Parathyroid adenoma (tissue), 2 donors: ENCODE results near the gene MRGPRG.

ENCODE experiments used
- H2AFZ ChIP-seq: fragments of 300-600 bp; sonication (generic); one replicate; pipeline ENCODE4 v1.7.0; 2017; ENCODE audit warnings: antibody characterized with exemption, mild to moderate bottlenecking
- H3K27ac ChIP-seq: fragments of 300-600 bp; sonication (generic); one replicate; pipeline ENCODE4 v1.7.0; 2017
- H3K27me3 ChIP-seq: fragments of 300-600 bp; sonication (generic); one replicate; pipeline ENCODE4 v1.7.0; 2017; ENCODE audit warnings: low read length; ENCODE audit not compliant: control insufficient read depth, insufficient read depth
- H3K36me3 ChIP-seq: fragments of 300-600 bp; sonication (generic); one replicate; pipeline ENCODE4 v1.7.0; 2017; ENCODE audit warnings: low read length; ENCODE audit not compliant: control insufficient read depth, insufficient read depth
- H3K4me1 ChIP-seq: fragments of 300-600 bp; sonication (generic); one replicate; pipeline ENCODE4 v1.7.0; 2017; ENCODE audit warnings: control low read depth
- H3K4me2 ChIP-seq: fragments of 300-600 bp; sonication (generic); one replicate; pipeline ENCODE4 v1.7.0; 2017; ENCODE audit warnings: low read length
- H3K4me3 ChIP-seq: fragments of 300-600 bp; sonication (generic); one replicate; pipeline ENCODE4 v1.7.0; 2017; ENCODE audit warnings: low read depth, low read length
- H3K79me2 ChIP-seq: fragments of 300-600 bp; sonication (generic); one replicate; pipeline ENCODE4 v1.7.0; 2017; ENCODE audit warnings: control low read depth
- H3K9ac ChIP-seq: fragments of 300-600 bp; sonication (generic); one replicate; pipeline ENCODE4 v1.7.0; 2017; ENCODE audit warnings: mild to moderate bottlenecking
- H3K9me3 ChIP-seq: fragments of 300-600 bp; sonication (generic); one replicate; pipeline ENCODE4 v1.7.0; 2017; ENCODE audit warnings: low read length; ENCODE audit not compliant: control insufficient read depth
- TF ChIP-seq, protein P1 (sequence below): fragments of 300-600 bp; sonication (generic); IDR thresholded peaks from one replicate; pipeline ENCODE4 v1.7.0; 2017; ENCODE audit warnings: antibody characterized with exemption, mild to moderate bottlenecking
- donor health status: primary hyperparathyroidism.

The MRGPRG gene

DNA sequence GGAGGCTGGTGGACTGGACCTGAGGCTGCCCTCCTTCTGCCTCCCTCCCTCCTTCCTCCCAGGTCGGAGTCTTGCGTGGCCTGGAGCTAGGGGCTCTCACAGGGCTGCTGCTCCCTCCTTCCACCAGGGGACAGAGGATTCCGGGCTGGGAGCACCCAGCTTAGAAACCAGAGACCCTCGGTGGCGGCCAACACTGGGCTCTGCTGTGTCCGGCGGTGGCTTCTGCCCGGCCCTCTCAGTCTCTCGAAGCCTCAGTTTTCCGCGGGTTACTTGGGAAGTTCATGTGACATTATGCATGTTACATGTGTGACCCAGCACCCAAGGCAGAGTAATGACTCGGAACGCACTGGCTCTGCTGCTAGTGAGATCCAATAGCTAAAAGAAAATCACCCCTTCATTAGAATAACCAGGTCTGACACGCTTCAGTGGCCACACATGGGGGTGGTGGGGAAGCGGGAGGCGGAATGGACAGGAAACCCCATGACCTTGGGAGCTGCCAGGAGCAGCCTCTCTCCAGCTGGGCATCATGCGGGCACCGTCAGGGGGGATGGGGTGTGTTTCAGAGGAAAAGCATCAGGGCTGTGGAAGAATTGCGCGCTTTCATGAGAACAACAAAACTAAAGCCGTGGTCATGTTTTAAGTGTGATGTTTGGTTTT, 5.9 kb upstream of the MRGPRG start:
- Histone ChIP-seq H3K4me2 (no peak overlapping the region), H3K4me3 (no peak overlapping the region), H3K9me3 (no peaks in the 10 kb centered on the region), H3K79me2 (no peaks in the 10 kb centered on the region), H3K36me3 (no peaks in the 10 kb centered on the region), H2AFZ (no peak overlapping the region), H3K9ac (no peak overlapping the region), H3K4me1 (no peaks in the 10 kb centered on the region), H3K27ac (no peak overlapping the region), H3K27me3 (no peaks in the 10 kb centered on the region)
- TF ChIP-seq, protein P1, sequence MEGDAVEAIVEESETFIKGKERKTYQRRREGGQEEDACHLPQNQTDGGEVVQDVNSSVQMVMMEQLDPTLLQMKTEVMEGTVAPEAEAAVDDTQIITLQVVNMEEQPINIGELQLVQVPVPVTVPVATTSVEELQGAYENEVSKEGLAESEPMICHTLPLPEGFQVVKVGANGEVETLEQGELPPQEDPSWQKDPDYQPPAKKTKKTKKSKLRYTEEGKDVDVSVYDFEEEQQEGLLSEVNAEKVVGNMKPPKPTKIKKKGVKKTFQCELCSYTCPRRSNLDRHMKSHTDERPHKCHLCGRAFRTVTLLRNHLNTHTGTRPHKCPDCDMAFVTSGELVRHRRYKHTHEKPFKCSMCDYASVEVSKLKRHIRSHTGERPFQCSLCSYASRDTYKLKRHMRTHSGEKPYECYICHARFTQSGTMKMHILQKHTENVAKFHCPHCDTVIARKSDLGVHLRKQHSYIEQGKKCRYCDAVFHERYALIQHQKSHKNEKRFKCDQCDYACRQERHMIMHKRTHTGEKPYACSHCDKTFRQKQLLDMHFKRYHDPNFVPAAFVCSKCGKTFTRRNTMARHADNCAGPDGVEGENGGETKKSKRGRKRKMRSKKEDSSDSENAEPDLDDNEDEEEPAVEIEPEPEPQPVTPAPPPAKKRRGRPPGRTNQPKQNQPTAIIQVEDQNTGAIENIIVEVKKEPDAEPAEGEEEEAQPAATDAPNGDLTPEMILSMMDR = no peak

DNA sequence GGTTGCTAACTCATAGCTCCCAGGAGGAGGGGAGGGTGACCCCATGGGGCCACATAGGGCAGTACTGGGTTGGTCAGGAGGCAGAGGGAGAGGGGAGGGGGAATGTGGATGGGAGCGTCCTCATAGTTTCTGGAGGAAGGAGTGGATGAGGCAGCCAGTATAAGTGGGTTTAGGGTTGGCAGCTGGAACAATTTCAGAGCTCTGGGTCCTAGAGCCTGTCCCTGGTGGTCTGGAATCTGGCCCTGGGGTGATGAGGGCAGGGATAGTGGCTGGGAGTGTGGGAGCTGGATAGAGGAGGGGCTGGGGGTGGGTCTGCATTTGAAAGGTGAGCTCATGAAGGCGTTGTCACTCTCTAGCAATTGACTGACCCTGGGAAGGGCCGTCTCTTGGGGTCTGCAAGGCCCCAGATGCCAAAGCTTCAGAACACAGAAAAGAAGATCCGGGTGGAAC, 5.3 kb upstream of the MRGPRG start:
- Histone ChIP-seq H3K27ac (no peak overlapping the region), H3K36me3 (no peaks in the 10 kb centered on the region), H3K27me3 (no peaks in the 10 kb centered on the region), H2AFZ (no peak overlapping the region), H3K4me2 (no peak overlapping the region), H3K9ac (no peak overlapping the region), H3K4me1 (no peaks in the 10 kb centered on the region), H3K79me2 (no peaks in the 10 kb centered on the region), H3K4me3 (no peak overlapping the region), H3K9me3 (no peaks in the 10 kb centered on the region)
- TF ChIP-seq, protein P1 = no peak

DNA sequence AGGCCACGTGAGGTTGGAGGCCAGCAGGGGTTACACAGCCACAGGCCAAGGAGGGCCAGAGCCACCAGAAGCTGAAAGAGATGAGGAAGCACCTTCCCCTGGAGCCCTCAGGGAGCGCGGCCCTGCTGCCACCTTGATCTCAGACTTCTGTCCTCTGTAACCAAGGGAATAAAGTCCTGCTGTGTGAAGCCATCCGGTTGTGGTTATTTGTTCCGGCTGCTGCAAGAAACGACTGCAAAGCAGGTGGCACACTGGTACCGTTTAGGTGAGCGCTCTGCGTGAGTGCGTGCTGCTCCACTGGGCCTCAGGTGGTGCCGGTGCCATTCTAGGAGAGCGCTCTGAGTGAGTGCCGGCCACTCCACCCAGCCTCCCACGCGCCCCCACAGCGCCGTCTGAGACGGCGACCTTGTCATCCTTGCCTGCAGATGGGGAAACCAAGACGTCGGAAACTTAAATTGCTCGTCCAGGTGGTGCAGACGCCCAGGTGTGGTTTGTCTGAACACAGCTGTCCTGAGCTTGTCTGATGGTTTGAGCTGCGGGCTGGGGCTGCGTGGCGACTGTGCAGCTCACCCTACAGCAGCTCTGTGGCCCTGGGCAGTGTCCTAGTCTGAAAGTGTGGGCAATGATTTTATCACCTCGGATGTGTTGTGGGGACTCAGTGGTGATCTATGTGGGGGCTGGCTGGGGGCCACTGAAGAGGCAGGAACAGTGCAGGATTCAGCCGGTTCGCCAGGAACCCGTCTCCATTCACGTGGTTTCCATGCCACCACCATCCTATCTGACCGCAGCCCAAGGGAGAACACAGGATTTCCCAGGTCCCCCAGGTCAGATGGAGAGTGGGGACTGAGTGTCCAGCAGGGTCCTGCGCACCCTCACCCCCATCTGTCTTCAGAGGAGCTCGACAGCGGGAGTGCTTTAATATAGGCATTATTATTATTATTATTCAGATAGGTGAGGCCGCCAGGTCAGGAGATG, 4.6 kb upstream of the MRGPRG start:
- no peaks in the 10 kb centered on the region for H3K79me2 ChIP-seq
- no peaks in the 10 kb centered on the region for H3K9me3 ChIP-seq
- no peak overlapping the region for H3K27ac ChIP-seq
- H3K4me2 ChIP-seq = no peak overlapping the region
- TF ChIP-seq, protein P1 = no peak
- no peak overlapping the region for H3K9ac ChIP-seq
- no peak overlapping the region for H2AFZ ChIP-seq
- H3K4me1 ChIP-seq = no peaks in the 10 kb centered on the region
- no peaks in the 10 kb centered on the region for H3K27me3 ChIP-seq
- H3K4me3 ChIP-seq = no peak overlapping the region
- H3K36me3 ChIP-seq = no peaks in the 10 kb centered on the region

DNA sequence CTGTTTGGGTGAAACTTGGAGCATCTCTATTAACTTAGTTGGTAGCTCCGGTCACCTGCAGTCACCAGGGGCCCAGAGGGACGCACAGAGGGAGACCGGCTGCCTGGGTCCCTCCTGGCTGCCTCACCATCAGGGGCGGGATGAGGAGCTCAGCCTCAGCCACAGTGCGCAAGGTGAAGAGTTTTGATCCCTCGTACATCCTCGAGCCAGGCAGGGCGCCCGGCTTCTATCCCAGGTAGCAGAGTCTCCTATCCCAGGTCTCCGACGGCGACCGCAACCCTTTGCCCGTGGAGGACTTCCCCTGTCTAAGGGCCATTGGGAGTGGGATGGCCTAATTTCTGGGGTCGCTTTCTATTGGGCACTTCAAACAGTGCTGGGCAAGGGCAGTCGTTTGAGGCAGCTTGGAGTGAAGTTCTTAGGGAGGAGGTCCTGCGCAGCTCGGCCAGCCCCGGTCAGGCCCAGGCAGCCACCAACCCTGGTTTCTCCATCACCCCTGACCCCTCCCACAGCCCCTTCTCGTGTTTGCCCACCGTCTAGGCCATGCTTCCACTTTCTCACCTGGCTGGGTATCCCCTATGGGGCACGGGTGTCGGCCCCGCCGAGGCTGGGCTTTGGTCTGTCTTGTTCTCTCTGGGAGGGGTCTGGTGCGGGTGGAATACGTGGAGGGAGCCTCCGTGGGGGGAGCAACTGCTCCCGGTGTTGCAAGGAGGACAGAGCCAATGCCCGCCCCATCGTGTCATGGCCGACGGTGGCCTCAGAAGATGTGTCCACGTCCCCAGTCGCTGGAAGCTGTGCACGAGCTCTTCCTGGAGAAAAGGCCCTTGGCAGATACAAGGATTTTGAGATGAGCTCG, 3.6 kb upstream of the MRGPRG start:
- Histone ChIP-seq H3K27me3 (no peaks in the 10 kb centered on the region), H3K27ac (no peak overlapping the region), H2AFZ (no peak overlapping the region), H3K9ac (no peak overlapping the region), H3K9me3 (no peaks in the 10 kb centered on the region), H3K4me2 (no peak overlapping the region), H3K4me1 (no peaks in the 10 kb centered on the region), H3K4me3 (no peak overlapping the region), H3K79me2 (no peaks in the 10 kb centered on the region), H3K36me3 (no peaks in the 10 kb centered on the region)
- TF ChIP-seq, protein P1 = no peak
